Measurements from ENCODE around the gene NOCT. TPM values are rescaled to one million over a fixed set of nuclear protein-coding genes. Genes with fewer than 3 reads are reported as not detected.
"Not testable (repeated sequence)": the region's sequence is repeated elsewhere in the genome, so short reads cannot be mapped to it uniquely, and the experiment has no call there.

NOCT gene
- total RNA-seq, 4 donors from 2014 or later, result 2.9 to 19.1 (median 9.9) TPM

- H3K4me3 ChIP-seq, result no peak overlapping the region
- no peaks in the 10 kb centered on the region for H3K4me1 ChIP-seq
- H3K36me3 ChIP-seq, result no peaks in the 10 kb centered on the region
- no peaks in the 10 kb centered on the region for H3K27me3 ChIP-seq
- H3K9me3 ChIP-seq, result no peaks in the 10 kb centered on the region
- TF ChIP-seq POLR2AphosphoS5 (IDR thresholded peaks at IDR 0.05), result no peak
- TF ChIP-seq EP300 (IDR thresholded peaks at IDR 0.05), result no peak
- no peak for TF ChIP-seq CTCF (IDR thresholded peaks at IDR 0.05)
- TF ChIP-seq POLR2A (IDR thresholded peaks at IDR 0.05), result no peak
- WGBS, result 86% methylated on average over 5 of the region's 5 CpGs
- no peak overlapping the region for H3K27ac ChIP-seq
- DNase-seq (ENCODE audit: low spot score in 2 of 2), result no peak
These were observed 9.8 kb upstream of the NOCT start for GRCh38 chr4:139005774-139006173.

GRCh38 chr4:139007640-139008039, 7.9 kb upstream of the NOCT start:
- no peaks in the 10 kb centered on the region for H3K4me1 ChIP-seq
- DNase-seq (ENCODE audit: low spot score in 2 of 2), result no peak
- no peaks in the 10 kb centered on the region for H3K36me3 ChIP-seq
- no peak overlapping the region for H3K27ac ChIP-seq
- no peak for TF ChIP-seq POLR2AphosphoS5 (IDR thresholded peaks at IDR 0.05)
- TF ChIP-seq CTCF (IDR thresholded peaks at IDR 0.05), result no peak
- TF ChIP-seq POLR2A (IDR thresholded peaks at IDR 0.05), result no peak
- TF ChIP-seq EP300 (IDR thresholded peaks at IDR 0.05), result no peak
- WGBS, result 87% methylated on average over 2 of the region's 2 CpGs
- H3K9me3 ChIP-seq, result no peaks in the 10 kb centered on the region
- no peaks in the 10 kb centered on the region for H3K27me3 ChIP-seq
- no peak overlapping the region for H3K4me3 ChIP-seq

- not testable (repeated sequence) for H3K36me3 ChIP-seq; H3K4me1 ChIP-seq; H3K27me3 ChIP-seq; DNase-seq (ENCODE audit: low spot score in 2 of 2); H3K27ac ChIP-seq; H3K9me3 ChIP-seq; H3K4me3 ChIP-seq
- 94% methylated on average over 7 of the region's 7 CpGs for WGBS
These were observed 7.3 kb upstream of the NOCT start for GRCh38 chr4:139008278-139008677.

GRCh38 chr4:139009702-139010101, 5.9 kb upstream of the NOCT start:
- Histone ChIP-seq H3K36me3 (no peaks in the 10 kb centered on the region), H3K4me1 (peaks cover 13% of the 10 kb centered on the region), H3K27ac (no peak overlapping the region), H3K27me3 (no peaks in the 10 kb centered on the region), H3K4me3 (no peak overlapping the region), H3K9me3 (no peaks in the 10 kb centered on the region)
- DNase-seq (ENCODE audit: low spot score in 2 of 2), result no peak
- TF ChIP-seq CTCF (IDR thresholded peaks at IDR 0.05), result no peak
- no peak for TF ChIP-seq POLR2AphosphoS5 (IDR thresholded peaks at IDR 0.05)
- no peak for TF ChIP-seq EP300 (IDR thresholded peaks at IDR 0.05)
- TF ChIP-seq POLR2A (IDR thresholded peaks at IDR 0.05), result no peak
- WGBS, result 74% methylated on average over 1 of the region's 1 CpG

GRCh38 chr4:139011225-139011950, 4.2 kb upstream of the NOCT start:
- DNase-seq (ENCODE audit: low spot score in 2 of 2), result no peak
- Histone ChIP-seq H3K36me3 (no peaks in the 10 kb centered on the region), H3K4me1 (peaks cover 22% of the 10 kb centered on the region), H3K27me3 (no peaks in the 10 kb centered on the region), H3K27ac (no peak overlapping the region), H3K4me3 (no peak overlapping the region), H3K9me3 (no peaks in the 10 kb centered on the region)
- TF ChIP-seq EP300 (IDR thresholded peaks at IDR 0.05) (no peak), POLR2A (IDR thresholded peaks at IDR 0.05) (no peak), POLR2AphosphoS5 (IDR thresholded peaks at IDR 0.05) (no peak), CTCF (IDR thresholded peaks at IDR 0.05) (no peak)
- 87% methylated on average over 16 of the region's 16 CpGs for WGBS

Measured in suprapubic skin (tissue), 4 donors.